DMS153 (cell line): ENCODE data around the gene RWDD4.
"Not testable (repeated sequence)": the region's sequence is repeated elsewhere in the genome, so short reads cannot be mapped to it uniquely, and the experiment has no call there.

Experiments used
- DNase-seq: peaks from one replicate; lab custom pipeline; 2025; lab: John Stamatoyannopoulos, UW

The RWDD4 gene

GRCh38 chr4:183635741-183636140, 23.2 kb downstream of the RWDD4 start:
- DNase-seq = no peak

DNA sequence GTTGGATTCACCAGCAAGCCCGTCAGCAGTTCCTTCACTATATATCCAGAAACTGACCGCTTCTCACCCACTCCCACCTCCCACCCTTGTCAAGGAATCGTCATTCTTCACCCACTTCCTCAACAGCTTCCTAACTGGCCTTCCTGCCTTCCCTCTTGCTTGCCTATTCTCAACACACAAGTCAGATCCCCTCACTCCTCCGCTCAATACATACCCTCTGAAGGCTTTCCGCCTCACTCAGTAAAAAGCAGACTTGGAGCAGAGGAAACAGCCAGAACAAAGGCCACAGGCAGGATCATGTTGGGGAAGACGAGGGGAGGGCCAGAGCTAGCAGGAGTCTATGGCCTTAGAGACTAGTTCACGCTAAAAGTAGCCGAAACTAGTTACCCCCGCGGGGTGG, 23.7 kb downstream of the RWDD4 start:
- DNase-seq = no peak

DNA sequence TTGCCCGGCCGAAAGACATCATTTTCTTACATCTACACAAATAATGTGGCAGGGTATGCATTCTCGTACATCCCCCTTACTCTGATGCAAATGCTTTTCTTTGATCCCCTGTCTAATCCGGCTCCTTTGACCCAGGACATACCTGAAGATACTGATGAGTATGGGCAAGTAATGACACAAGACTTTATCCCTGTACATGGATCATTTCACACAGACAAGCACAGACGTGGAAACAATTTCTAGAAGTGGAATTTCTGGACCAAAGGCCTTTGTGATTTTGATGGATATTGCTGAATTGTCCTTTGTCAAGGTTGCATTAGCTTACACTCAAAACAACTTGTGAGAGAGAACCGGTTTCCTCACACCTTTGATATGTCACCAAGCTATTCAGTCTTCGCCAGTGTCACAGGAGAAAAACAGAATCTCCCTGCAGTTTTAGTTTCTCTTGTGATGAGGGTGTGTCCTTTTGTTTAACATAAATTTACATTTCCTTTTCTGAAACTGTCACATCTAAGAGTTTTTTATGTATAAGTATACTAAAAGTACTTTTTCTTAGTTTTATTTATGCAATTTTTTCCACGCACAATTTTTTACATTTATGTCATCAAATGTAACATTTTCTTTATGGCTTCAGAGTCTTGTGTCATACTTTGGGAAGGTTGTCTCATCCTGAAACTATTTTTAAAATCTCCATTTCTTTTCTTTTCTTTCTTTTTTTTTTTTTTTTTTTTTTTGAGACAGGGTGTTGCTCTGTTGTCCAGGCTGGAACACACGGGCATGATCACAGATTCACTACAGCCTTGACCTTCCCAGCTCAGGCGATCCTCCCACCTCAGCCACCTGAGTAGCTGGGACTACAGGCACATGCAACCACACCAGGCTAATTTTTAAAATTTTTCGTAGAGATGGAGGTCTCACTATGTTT, 25.2 kb downstream of the RWDD4 start:
- DNase-seq = no peak

GRCh38 chr4:183632689-183633088, 26.3 kb downstream of the RWDD4 start:
- no peak for DNase-seq

DNA sequence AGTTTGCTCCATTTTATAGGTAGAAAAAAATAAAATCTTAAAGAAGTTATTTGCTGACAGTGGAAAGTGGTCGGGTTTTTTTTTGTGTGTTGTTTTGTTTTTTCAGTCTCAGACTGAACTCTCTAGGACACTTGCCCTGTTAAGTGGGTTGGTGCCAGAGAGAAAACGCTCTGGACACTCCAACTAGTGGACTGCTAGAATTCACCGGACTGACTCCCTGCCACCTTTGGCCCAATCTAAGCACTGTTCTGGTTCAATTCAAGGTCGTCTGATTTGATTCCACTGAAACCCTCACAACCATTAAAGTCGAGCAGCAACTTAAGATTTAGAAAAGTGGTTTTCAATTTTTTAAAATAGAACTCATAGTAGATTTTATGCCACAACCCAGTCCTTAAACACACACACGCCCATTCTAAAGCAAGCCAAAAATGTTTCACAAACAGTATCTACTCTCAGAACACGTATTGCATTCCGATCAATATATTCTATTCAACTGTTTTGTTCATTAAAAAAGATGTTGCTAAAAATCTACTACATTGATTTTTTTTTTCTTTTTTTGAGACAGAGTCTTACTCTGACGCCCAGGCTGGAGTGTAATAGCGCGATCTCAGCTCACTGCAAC, 27.3 kb downstream of the RWDD4 start:
- DNase-seq = no peak

- no peak for DNase-seq
These were observed 30.9 kb downstream of the RWDD4 start for GRCh38 chr4:183627979-183628588.

DNA sequence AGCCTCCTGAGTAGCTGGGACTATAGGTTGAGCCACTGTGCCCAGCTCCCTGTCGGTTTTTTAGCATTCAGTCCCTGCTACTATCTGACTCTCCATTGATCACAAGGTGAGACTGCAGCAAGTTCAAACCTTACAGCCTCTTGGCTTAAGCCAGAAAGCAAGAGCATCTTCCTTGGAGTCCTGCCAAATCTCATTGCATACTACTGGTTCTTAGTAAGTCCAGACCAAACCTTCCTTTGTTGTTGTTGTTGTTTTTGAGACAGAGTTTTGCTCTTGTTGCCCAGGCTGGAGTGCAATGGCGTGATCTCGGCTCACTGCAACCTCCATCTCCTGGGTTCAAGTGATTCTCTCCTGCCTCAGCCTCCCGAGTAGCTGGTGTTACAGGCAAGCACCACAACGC, 31.7 kb downstream of the RWDD4 start:
- not testable (repeated sequence) for DNase-seq

GRCh38 chr4:183626168-183626567, 32.8 kb downstream of the RWDD4 start:
- DNase-seq = no peak

GRCh38 chr4:183624548-183624947, 34.4 kb downstream of the RWDD4 start:
- DNase-seq = no peak

- no peak for DNase-seq
These were observed 37.1 kb downstream of the RWDD4 start for GRCh38 chr4:183621875-183622274.

DNA sequence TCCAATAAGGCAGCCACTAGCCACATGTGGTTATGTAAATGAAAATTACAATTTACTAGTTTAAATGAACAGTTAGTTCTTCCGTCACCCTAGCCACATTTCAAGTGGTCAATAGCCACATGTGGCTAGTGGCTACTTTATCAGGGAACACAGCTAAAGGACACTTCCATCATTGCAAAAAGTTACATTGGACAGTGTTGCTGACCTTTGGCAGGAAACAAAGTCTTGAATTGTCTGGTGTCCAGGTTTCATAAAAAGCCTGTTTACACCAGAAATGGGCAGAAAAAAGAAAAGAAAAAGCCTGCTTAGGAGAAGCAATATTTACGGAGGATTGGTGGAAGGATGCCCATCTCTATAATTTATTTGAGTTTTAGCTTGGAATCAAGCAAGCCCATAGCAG, 38.6 kb downstream of the RWDD4 start:
- no peak for DNase-seq

DNA sequence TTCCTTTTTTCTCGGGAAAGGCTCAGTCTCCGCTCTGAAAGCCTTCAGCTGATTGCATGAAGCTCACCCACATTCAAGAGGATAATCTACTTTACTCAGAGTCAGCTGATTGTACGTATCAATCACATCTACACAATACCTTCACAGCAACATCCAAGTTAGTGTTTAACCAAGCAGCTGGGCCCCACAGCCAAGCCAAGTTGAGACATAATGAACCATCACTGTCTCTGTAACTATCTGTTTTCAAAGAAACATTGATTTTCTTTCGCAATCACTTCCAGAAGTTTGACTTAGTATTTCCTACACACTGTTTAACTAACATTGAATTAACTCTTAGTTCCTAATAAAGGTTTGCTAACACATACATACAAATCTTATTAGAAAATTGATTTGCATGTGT, 40.3 kb downstream of the RWDD4 start:
- DNase-seq = no peak

GRCh38 chr4:183617075-183617474, 41.9 kb downstream of the RWDD4 start:
- no peak for DNase-seq

DNA sequence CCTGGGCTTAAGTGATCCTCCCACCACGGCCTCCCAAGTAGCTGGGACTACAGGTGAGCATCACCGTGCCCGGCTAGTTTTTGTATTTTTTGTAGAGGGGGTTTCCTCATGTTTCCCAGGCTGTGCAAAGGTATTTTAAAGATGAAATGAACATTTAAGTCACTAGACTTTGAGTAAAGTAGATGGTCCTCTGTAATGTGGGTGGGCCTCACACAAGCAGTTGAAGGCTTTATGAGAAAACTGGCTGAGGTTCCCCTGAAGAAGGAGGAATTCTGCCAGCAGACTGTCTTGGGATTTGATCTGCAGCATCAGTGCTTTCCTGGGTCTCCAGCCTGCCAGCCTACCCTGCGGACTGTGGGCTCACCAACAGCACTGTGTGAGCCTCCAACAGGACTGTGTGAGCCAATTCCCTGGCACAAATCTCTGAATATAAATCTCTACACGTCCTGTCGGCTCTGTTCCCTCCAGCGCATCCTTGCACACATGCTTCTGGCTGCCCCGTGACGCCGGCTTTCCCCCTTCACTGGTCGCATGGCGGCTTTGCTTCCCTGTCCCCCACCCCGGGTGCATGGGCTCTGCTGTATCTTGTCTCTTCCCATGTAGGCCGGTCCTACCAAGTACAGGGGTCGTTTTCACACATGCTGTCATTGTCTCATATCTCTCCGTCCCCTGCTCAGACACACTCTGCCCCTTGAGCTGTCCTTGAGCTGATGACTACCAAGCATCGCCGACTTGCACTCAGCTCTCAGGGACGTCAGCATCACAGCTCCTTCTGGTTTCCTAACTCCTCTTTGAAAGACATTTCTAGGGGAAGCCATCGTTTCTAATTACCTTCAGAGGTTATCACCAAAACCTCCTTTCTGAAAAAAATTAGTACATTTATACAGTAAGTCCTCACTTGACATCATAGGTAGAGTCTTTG, 46.4 kb downstream of the RWDD4 start:
- no peak for DNase-seq

DNA sequence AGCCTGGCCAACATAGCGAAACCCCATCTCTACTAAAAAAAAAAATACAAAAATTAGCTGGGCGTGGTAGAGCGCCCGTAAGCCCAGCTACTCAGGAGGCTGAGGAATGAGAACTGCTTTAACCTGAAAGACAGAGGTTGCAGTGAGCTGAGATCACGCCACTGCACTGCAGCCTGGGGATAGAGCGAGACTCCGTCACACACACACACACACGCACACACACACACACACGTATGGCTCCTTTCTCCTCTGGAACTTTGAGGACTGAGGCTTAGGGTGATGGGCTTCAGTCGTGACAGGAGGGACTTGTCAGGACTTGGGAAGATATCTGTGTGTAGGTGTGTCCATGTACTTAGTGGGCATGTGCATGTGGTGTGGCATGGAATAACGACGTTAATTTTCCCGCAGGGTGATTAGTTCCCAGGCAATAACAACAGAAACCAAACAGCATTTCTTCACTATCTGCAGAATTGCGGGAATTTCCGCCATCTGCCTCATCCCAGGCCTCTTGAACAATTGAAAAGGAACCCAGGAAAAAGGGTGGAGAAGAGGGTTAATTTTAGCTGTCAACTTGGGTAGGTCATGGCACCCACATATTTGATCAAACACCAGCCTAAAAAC, 47.7 kb downstream of the RWDD4 start:
- DNase-seq = no peak

GRCh38 chr4:183610613-183611012, 48.4 kb downstream of the RWDD4 start:
- DNase-seq = no peak

GRCh38 chr4:183610033-183610432, 49.0 kb downstream of the RWDD4 start:
- no peak for DNase-seq

DNA sequence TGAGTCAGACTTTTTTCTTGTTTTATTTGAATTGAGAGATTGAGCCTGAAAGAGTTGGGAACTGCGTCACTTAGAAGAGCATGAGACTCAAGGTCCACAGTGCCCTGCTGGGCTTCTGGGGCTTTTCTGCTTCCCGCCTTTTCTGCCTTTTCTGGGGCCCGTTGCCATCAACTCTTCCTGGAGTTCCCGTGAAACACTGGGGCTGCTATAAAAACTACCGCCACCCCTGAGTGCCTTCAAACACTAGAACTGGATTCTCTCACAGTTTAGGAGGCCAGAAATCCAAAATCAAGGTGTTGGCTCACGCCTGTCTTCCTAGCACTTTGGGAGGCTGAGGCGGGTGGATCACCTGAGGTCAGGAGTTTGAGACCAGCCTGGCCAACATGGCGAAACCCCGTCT, 49.8 kb downstream of the RWDD4 start:
- no peak for DNase-seq

GRCh38 chr4:183607894-183608293, 51.1 kb downstream of the RWDD4 start:
- no peak for DNase-seq

DNA sequence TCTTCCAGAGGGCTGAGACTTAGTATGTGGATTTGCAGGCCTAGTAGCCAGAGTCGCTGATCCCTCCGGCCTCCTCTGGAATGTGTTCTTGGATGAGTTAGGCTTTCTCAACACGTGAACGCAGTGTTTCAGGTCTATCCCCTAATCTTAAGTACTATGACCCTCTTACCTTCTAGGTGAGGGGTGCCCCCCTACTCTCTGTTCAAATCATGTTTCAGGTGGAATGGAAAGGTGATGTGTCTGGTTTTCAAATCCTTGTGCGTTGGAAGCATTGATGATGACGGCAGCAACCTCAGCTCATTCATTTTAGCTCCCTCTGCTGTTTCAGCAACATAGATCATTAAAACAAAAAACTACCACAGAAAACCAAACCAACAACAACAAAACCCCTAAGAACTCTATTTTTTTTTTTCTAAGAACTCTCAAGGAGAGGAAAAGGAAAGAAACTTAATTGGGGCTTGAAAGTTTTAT, 56.4 kb downstream of the RWDD4 start:
- DNase-seq = no peak

DNA sequence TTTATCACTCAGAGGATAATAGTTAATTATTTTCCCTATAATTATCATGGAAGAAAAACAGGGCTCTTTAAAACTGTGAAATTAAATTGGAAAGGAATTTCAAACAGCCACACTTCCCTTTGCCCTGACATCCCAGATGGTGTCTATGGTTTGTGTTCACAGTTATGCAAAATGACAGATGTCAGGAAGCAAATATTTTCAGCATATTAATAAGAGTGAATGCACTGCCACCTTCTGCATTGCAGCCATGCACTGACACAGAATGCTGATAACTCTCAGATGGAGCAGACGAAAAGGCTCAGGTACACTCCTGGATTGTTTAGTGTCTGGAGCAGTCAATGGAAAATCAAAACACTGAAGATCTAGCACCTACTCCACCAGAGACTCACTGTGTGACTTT, 57.6 kb downstream of the RWDD4 start:
- DNase-seq = no peak
